Measurements from ENCODE around the gene PLXDC2. TPM values are rescaled to one million over a fixed set of nuclear protein-coding genes. Genes with fewer than 3 reads are reported as not detected.

Gene PLXDC2
- polyA plus RNA-seq, 1 of the 3 experiments (the other 2 are of a cell fraction) = 2.5 TPM

DNA sequence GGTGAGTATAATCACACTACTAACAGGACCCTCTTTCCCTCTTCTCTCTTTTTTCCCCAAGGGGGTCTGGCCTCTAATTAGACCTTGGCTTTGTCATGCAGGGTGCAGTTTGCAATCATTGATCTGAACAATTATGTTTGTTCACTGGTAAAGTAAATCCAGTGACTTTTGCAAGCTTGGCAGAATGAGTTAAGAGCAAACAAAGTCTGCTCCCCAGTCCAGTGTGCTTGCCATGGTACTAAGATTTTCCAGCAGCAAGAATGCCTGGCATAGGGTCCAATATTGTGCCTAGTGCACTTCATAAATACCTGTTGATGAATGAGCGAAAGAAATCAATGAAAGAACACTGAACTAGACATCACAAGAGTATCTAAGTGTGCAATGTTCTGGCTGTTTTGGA lies 43.9 kb downstream of the PLXDC2 start:
- Histone ChIP-seq H3F3A (replicated peaks; ENCODE audit: insufficient read depth) (no peaks in the 10 kb centered on the region), H3K9me2 (no peaks in the 10 kb centered on the region), H3K9me3 (no peaks in the 10 kb centered on the region), H3K27ac (ENCODE audit: low read depth in 2 of 2, low read length in 1 of 2) (no peak overlapping the region), H3K4me3 (ENCODE audit: low read depth in 2 of 2, low read length in 1 of 2) (no peak overlapping the region), H4K20me1 (ENCODE audit: insufficient read depth) (no peaks in the 10 kb centered on the region), H3K36me3 (replicated peaks in 1 of 2; ENCODE audit: control insufficient read depth in 1 of 2, insufficient read depth in 2 of 2, low read length in 1 of 2) (no peaks in the 10 kb centered on the region), H2AFZ (ENCODE audit: low read depth) (no peak overlapping the region), H3K4me1 (ENCODE audit: control insufficient read depth in 1 of 2, insufficient read depth in 2 of 2, low read depth in 1 of 2, low read length in 1 of 2) (peaks cover 0 to 5% of the 10 kb centered on the region in 2 experiments; a peak in 2 of 4 replicates), H3K9ac (no peak overlapping the region), H3K27me3 (ENCODE audit: insufficient read depth) (no peaks in the 10 kb centered on the region), H3K4me2 (no peak overlapping the region), H3K79me2 (ENCODE audit: insufficient read depth) (no peaks in the 10 kb centered on the region)
- 73% methylated on average over 1 of the region's 1 CpG for WGBS (ENCODE audit: low lambda C conversion rate)
- ChIA-PET CTCF (no interaction called here), POLR2A (no interaction called here)
- no peak for TF ChIP-seq CTCF (IDR thresholded peaks at IDR 0.05)
- TF ChIP-seq, protein P1, sequence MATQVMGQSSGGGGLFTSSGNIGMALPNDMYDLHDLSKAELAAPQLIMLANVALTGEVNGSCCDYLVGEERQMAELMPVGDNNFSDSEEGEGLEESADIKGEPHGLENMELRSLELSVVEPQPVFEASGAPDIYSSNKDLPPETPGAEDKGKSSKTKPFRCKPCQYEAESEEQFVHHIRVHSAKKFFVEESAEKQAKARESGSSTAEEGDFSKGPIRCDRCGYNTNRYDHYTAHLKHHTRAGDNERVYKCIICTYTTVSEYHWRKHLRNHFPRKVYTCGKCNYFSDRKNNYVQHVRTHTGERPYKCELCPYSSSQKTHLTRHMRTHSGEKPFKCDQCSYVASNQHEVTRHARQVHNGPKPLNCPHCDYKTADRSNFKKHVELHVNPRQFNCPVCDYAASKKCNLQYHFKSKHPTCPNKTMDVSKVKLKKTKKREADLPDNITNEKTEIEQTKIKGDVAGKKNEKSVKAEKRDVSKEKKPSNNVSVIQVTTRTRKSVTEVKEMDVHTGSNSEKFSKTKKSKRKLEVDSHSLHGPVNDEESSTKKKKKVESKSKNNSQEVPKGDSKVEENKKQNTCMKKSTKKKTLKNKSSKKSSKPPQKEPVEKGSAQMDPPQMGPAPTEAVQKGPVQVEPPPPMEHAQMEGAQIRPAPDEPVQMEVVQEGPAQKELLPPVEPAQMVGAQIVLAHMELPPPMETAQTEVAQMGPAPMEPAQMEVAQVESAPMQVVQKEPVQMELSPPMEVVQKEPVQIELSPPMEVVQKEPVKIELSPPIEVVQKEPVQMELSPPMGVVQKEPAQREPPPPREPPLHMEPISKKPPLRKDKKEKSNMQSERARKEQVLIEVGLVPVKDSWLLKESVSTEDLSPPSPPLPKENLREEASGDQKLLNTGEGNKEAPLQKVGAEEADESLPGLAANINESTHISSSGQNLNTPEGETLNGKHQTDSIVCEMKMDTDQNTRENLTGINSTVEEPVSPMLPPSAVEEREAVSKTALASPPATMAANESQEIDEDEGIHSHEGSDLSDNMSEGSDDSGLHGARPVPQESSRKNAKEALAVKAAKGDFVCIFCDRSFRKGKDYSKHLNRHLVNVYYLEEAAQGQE (IDR thresholded peaks at IDR 0.05; ENCODE audit: low read depth, low read length) = no peak
- no peak for TF ChIP-seq TAF1 (IDR thresholded peaks at IDR 0.05; ENCODE audit: borderline replicate concordance, low read depth, low read length)
- TF ChIP-seq, protein P2, sequence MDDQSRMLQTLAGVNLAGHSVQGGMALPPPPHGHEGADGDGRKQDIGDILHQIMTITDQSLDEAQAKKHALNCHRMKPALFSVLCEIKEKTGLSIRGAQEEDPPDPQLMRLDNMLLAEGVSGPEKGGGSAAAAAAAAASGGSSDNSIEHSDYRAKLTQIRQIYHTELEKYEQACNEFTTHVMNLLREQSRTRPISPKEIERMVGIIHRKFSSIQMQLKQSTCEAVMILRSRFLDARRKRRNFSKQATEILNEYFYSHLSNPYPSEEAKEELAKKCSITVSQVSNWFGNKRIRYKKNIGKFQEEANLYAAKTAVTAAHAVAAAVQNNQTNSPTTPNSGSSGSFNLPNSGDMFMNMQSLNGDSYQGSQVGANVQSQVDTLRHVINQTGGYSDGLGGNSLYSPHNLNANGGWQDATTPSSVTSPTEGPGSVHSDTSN (IDR thresholded peaks at IDR 0.05) = no peak
- no peak for TF ChIP-seq JUND (IDR thresholded peaks at IDR 0.05)
- TF ChIP-seq YY1 (IDR thresholded peaks at IDR 0.05; ENCODE audit: low read depth) = no peak
- no peak for TF ChIP-seq NRF1 (IDR thresholded peaks at IDR 0.05; ENCODE audit: low read depth, low read length)
- no peak for DNase-seq

GRCh38 chr10:19862811-19863515 lies 46.7 kb downstream of the PLXDC2 start:
- Histone ChIP-seq H3K4me3 (ENCODE audit: low read depth in 2 of 2, low read length in 1 of 2) (no peak overlapping the region), H4K20me1 (ENCODE audit: insufficient read depth) (no peaks in the 10 kb centered on the region), H3K4me1 (ENCODE audit: control insufficient read depth in 1 of 2, insufficient read depth in 2 of 2, low read depth in 1 of 2, low read length in 1 of 2) (peaks cover 0 to 5% of the 10 kb centered on the region in 2 experiments; a peak in 2 of 4 replicates), H3K27ac (ENCODE audit: low read depth in 2 of 2, low read length in 1 of 2) (peak overlapping the region in 1 of 2 experiments; percentile 64; a peak in 2 of 4 replicates), H2AFZ (ENCODE audit: low read depth) (no peak overlapping the region), H3K79me2 (ENCODE audit: insufficient read depth) (no peaks in the 10 kb centered on the region), H3F3A (replicated peaks; ENCODE audit: insufficient read depth) (no peaks in the 10 kb centered on the region), H3K9me2 (no peaks in the 10 kb centered on the region), H3K9me3 (no peaks in the 10 kb centered on the region), H3K4me2 (no peak overlapping the region), H3K36me3 (replicated peaks in 1 of 2; ENCODE audit: control insufficient read depth in 1 of 2, insufficient read depth in 2 of 2, low read length in 1 of 2) (no peaks in the 10 kb centered on the region), H3K27me3 (ENCODE audit: insufficient read depth) (no peaks in the 10 kb centered on the region), H3K9ac (no peak overlapping the region)
- WGBS (ENCODE audit: low lambda C conversion rate) = 42% methylated on average over 8 of the region's 8 CpGs
- POLR2A ChIA-PET = no interaction called here
- CTCF ChIA-PET = interaction anchor here (1.0 kb wide), 1 partner anchor 138 kb away, joined by 3 read pairs; no protein-coding TSS in a partner anchor
- DNase-seq = peak; percentile 15
- TF ChIP-seq ELF1 (IDR thresholded peaks at IDR 0.05) = no peak
- TF ChIP-seq CHD2 (IDR thresholded peaks at IDR 0.05; ENCODE audit: low read length, partially characterized antibody) = no peak
- TF ChIP-seq CTCF (IDR thresholded peaks at IDR 0.05) = no peak
- peak; percentile 48; the same call in 1 of the 2 replicates for TF ChIP-seq GATA2 (CRISPR knock-in tag; IDR thresholded peaks at IDR 0.05)
- TF ChIP-seq, protein P3, sequence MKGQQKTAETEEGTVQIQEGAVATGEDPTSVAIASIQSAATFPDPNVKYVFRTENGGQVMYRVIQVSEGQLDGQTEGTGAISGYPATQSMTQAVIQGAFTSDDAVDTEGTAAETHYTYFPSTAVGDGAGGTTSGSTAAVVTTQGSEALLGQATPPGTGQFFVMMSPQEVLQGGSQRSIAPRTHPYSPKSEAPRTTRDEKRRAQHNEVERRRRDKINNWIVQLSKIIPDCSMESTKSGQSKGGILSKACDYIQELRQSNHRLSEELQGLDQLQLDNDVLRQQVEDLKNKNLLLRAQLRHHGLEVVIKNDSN (IDR thresholded peaks at IDR 0.05; ENCODE audit: borderline replicate concordance, low read depth) = no peak

Data from SK-N-SH (cell line).